H9 (cell line): Measurements from ENCODE around the gene SETD1A. TPM values are rescaled to one million over a fixed set of nuclear protein-coding genes. Genes with fewer than 3 reads are reported as not detected.

Experiments
- DNase-seq: peaks from one replicate; pipeline ENCODE4 v3.0.0-alpha.2; 2017
- H2AFZ ChIP-seq: one replicate; pipeline ENCODE4 v1.6.1; 2013; ENCODE audit warnings: mild to moderate bottlenecking, low read length, control low read depth, moderate library complexity
- H2AK5ac ChIP-seq: 2 replicates; pipeline ENCODE4 v1.6.1; 2013; ENCODE audit warnings: low read length, control low read depth, mixed read lengths; ENCODE audit not compliant: insufficient read length
- H2BK120ac ChIP-seq: one replicate; pipeline ENCODE4 v1.6.1; 2013; ENCODE audit warnings: low read depth, mild to moderate bottlenecking, low read length, control low read depth, inconsistent platforms; ENCODE audit not compliant: poor library complexity, severe bottlenecking
- H2BK12ac ChIP-seq: 2 replicates; pipeline ENCODE4 v1.6.1; 2013; ENCODE audit warnings: low read length, control low read depth, mixed read lengths, low read depth; ENCODE audit not compliant: insufficient read length
- H2BK15ac ChIP-seq: 2 replicates; pipeline ENCODE4 v1.6.1; 2013; ENCODE audit warnings: low read depth, low read length, control low read depth
- H2BK20ac ChIP-seq: one replicate; pipeline ENCODE4 v1.6.1; 2013; ENCODE audit warnings: low read depth, mild to moderate bottlenecking, low read length, control low read depth, inconsistent platforms; ENCODE audit not compliant: poor library complexity, severe bottlenecking
- H2BK5ac ChIP-seq: 2 replicates; pipeline ENCODE4 v1.6.1; 2013; ENCODE audit warnings: low read length, control low read depth, mixed read lengths; ENCODE audit not compliant: insufficient read length
- H3K14ac ChIP-seq: 2 replicates; pipeline ENCODE4 v1.6.1; 2013; ENCODE audit warnings: low read length, control low read depth; ENCODE audit not compliant: insufficient read depth
- H3K18ac ChIP-seq: 2 replicates; pipeline ENCODE4 v1.6.1; 2013; ENCODE audit warnings: low read depth, mild to moderate bottlenecking, mixed read lengths, low read length, control low read depth; ENCODE audit not compliant: insufficient read length
- H3K23ac ChIP-seq: 2 replicates; pipeline ENCODE4 v1.6.1; 2013; ENCODE audit warnings: low read length, control low read depth, mixed read lengths, low read depth; ENCODE audit not compliant: insufficient read length
- H3K23me2 ChIP-seq: 2 replicates; pipeline ENCODE4 v1.6.1; 2013; ENCODE audit warnings: low read depth, mild to moderate bottlenecking, mixed read lengths, low read length, control low read depth; ENCODE audit not compliant: insufficient read length, poor library complexity, severe bottlenecking
- H3K27ac ChIP-seq: 2 replicates; pipeline ENCODE4 v1.5.1; 2013; ENCODE audit warnings: low read length, control low read depth, mixed read lengths, low read depth; ENCODE audit not compliant: insufficient read length
- H3K27me3 ChIP-seq: 2 replicates; pipeline ENCODE4 v1.6.1; 2013; ENCODE audit warnings: low read length, control low read depth, inconsistent platforms; ENCODE audit not compliant: insufficient read depth
- H3K4ac ChIP-seq: 2 replicates; pipeline ENCODE4 v1.6.1; 2013; ENCODE audit warnings: low read depth, mild to moderate bottlenecking, control low read depth, inconsistent platforms, low read length, moderate library complexity
- H3K4me1 ChIP-seq: 2 replicates; pipeline ENCODE4 v1.6.1; 2013; ENCODE audit warnings: low read length, control low read depth, inconsistent platforms; ENCODE audit not compliant: insufficient read depth
- H3K4me2 ChIP-seq: 2 replicates; pipeline ENCODE4 v1.6.1; 2013; ENCODE audit warnings: low read length, control low read depth, mixed read lengths; ENCODE audit not compliant: insufficient read length, insufficient read depth
- H3K56ac ChIP-seq: 2 replicates; pipeline ENCODE4 v1.6.1; 2013; ENCODE audit warnings: low read depth, mild to moderate bottlenecking, mixed read lengths, low read length, control low read depth; ENCODE audit not compliant: insufficient read length
- H3K79me1 ChIP-seq: 2 replicates; pipeline ENCODE4 v1.6.1; 2013; ENCODE audit warnings: low read depth, mild to moderate bottlenecking, moderate library complexity, low read length, control low read depth, inconsistent platforms; ENCODE audit not compliant: insufficient read depth, poor library complexity, severe bottlenecking
- H3K79me2 ChIP-seq: 2 replicates; pipeline ENCODE4 v1.6.1; 2013; ENCODE audit warnings: low read length, control low read depth, inconsistent platforms; ENCODE audit not compliant: insufficient read depth
- H3K9ac ChIP-seq: 2 replicates; pipeline ENCODE4 v1.6.1; 2013; ENCODE audit warnings: low read length, control low read depth, mixed read lengths; ENCODE audit not compliant: insufficient read length; ENCODE audit errors: extremely low read depth
- H3K9me3 ChIP-seq: one replicate; pipeline ENCODE4 v1.6.1; 2013; ENCODE audit warnings: low read depth, low read length, inconsistent platforms; ENCODE audit not compliant: control insufficient read depth
- H3T11ph ChIP-seq: one replicate; pipeline ENCODE4 v1.6.1; 2013; ENCODE audit warnings: mild to moderate bottlenecking, low read length, control low read depth, inconsistent platforms
- H4K20me1 ChIP-seq: one replicate; pipeline ENCODE4 v1.6.1; 2013; ENCODE audit not compliant: control insufficient read depth, insufficient read length, insufficient read depth
- H4K5ac ChIP-seq: 2 replicates; pipeline ENCODE4 v1.6.1; 2013; ENCODE audit warnings: low read depth, mild to moderate bottlenecking, mixed read lengths, low read length, control low read depth; ENCODE audit not compliant: insufficient read length
- H4K8ac ChIP-seq: replicated peaks from 2 replicates; pipeline ENCODE4 v1.6.1; 2013; ENCODE audit warnings: low read length, control low read depth, mixed read lengths, low read depth; ENCODE audit not compliant: insufficient read length
- H4K91ac ChIP-seq: 2 replicates; pipeline ENCODE4 v1.6.1; 2013; ENCODE audit warnings: low read depth, mild to moderate bottlenecking, moderate library complexity, mixed read lengths, low read length, control low read depth; ENCODE audit not compliant: insufficient read length
- H3K27ac Mint-ChIP-seq, 3 experiments: 2 replicates in 2 of 3; 3 replicates in 1 of 3; pipeline ENCODE4 v1.8.0; 2020 to 2021; ENCODE audit warnings: mixed read lengths in 3 of 3, mild to moderate bottlenecking in 1 of 3, moderate library complexity in 1 of 3
- H3K27me3 Mint-ChIP-seq: 2 replicates; pipeline ENCODE4 v1.8.0; 2021; ENCODE audit warnings: low read depth, mild to moderate bottlenecking, moderate library complexity, mixed read lengths
- H3K36me3 Mint-ChIP-seq, 3 experiments: 2 replicates in 2 of 3; 3 replicates in 1 of 3; pipeline ENCODE4 v1.8.0; 2020 to 2021; ENCODE audit warnings: low read depth in 3 of 3, mixed read lengths in 3 of 3; ENCODE audit not compliant: insufficient read depth in 1 of 3
- H3K4me1 Mint-ChIP-seq, 2 experiments: 2 replicates each; pipeline ENCODE4 v1.8.0; 2020; ENCODE audit warnings: mixed read lengths in 2 of 2
- H3K4me3 Mint-ChIP-seq, 2 experiments: 2 replicates in 1 of 2; 3 replicates in 1 of 2; pipeline ENCODE4 v1.8.0; 2020 to 2021; ENCODE audit warnings: mild to moderate bottlenecking in 2 of 2, mixed read lengths in 2 of 2, moderate library complexity in 1 of 2
- H3K9me3 Mint-ChIP-seq, 2 experiments: 2 replicates in 1 of 2; 3 replicates in 1 of 2; pipeline ENCODE4 v1.8.0; 2020; ENCODE audit warnings: mild to moderate bottlenecking in 2 of 2, mixed read lengths in 2 of 2, moderate library complexity in 1 of 2
- WGBS: extraction: QIAGEN DNeasy Blood & Tissue Kit; methylation state at CpG from one replicate; pipeline ENCODE4 v1.1.7; 2013; ENCODE audit warnings: missing lambda C conversion rate, low lambda C conversion rate, mixed read lengths; ENCODE audit not compliant: insufficient read length; ENCODE audit errors: extremely low coverage; 5-methylcytosine and 5-hydroxymethylcytosine counted together
- total RNA-seq: library from RNA; stranded (reverse); gene quantifications from 2 replicates; pipeline ENCODE4 v1.2.1, GENCODE V29; 2021
- TF ChIP-seq, protein P1 (sequence below): fragments of 200-600 bp; sonication (generic); conservative IDR thresholded peaks from 3 replicates; pipeline ENCODE4 v1.8.0; 2021; ENCODE audit warnings: antibody characterized with exemption, mild to moderate bottlenecking

SETD1A gene
- total RNA-seq, 1 experiment from 2014 or later = 36.9 TPM

DNA sequence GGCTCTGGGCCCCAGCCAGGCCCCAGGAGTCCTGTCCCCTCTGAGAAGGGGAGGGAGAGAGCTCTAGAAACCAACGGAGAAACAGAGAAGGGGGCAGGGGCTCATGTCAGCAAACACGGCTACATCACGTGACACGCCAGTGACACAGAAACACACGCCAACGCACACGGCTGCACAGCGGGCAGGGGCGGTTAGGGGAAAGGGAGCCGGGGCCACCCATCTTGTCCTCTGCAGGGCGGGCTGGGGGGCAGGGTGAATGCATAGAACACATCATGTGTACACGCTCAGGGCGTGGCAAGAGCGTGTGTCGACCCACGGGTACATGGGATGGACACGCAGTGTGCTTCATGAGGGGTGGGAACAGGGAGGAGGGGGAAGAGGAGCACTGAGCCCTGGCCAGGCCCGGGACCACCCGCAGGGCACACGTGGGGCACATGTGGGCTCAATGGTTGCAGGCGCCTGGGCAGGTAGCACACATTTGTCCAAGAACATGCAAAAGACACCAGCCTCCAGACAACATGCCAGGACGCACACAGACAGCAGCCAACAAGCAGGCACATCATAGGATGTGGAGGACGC is 32.0 kb downstream of the SETD1A start:
- no peak overlapping the region for H2BK15ac ChIP-seq

More for the DNA sequence above, 32.0 kb downstream of the SETD1A start:
- no peak overlapping the region for H4K5ac ChIP-seq
- H3K27me3 Mint-ChIP-seq = no peaks in the 10 kb centered on the region; the same call in 1 of the 2 replicates
- H3K4ac ChIP-seq = no peak overlapping the region
- H3K36me3 Mint-ChIP-seq = peaks cover under 1 to 9% (median 4%) of the 10 kb centered on the region in 3 experiments; a peak in 3 of 7 replicates
- H4K20me1 ChIP-seq = no peaks in the 10 kb centered on the region
- H3K27ac Mint-ChIP-seq = peak overlapping the region in 1 of 3 experiments; percentile 66; a peak in 2 of 7 replicates
- H3K4me1 ChIP-seq = no peaks in the 10 kb centered on the region
- no peak overlapping the region for H2BK120ac ChIP-seq
- DNase-seq = no peak
- no peaks in the 10 kb centered on the region for H3K79me2 ChIP-seq
- H2BK5ac ChIP-seq = no peak overlapping the region
- H3K4me3 Mint-ChIP-seq = no peak overlapping the region
- H3K18ac ChIP-seq = no peak overlapping the region
- H2BK20ac ChIP-seq = no peak overlapping the region
- H4K8ac ChIP-seq = no peak overlapping the region
- no peak overlapping the region for H2AK5ac ChIP-seq
- no peak overlapping the region for H2AFZ ChIP-seq
- no peak overlapping the region for H3K23ac ChIP-seq
- no peak overlapping the region for H3K9ac ChIP-seq
- H3K79me1 ChIP-seq = no peaks in the 10 kb centered on the region
- H4K91ac ChIP-seq = no peak overlapping the region
- H3K4me2 ChIP-seq = no peak overlapping the region
- no peak overlapping the region for H3T11ph ChIP-seq
- H2BK12ac ChIP-seq = no peak overlapping the region
- WGBS = no CpG with 5 or more reads among the region's 23 CpGs
- H3K4me1 Mint-ChIP-seq = peaks cover 5 to 10% of the 10 kb centered on the region in 2 experiments
- H3K27ac ChIP-seq = no peak overlapping the region
- H3K14ac ChIP-seq = no peak overlapping the region; the same call in 1 of the 2 replicates
- no peaks in the 10 kb centered on the region for H3K23me2 ChIP-seq
- TF ChIP-seq, protein P1, sequence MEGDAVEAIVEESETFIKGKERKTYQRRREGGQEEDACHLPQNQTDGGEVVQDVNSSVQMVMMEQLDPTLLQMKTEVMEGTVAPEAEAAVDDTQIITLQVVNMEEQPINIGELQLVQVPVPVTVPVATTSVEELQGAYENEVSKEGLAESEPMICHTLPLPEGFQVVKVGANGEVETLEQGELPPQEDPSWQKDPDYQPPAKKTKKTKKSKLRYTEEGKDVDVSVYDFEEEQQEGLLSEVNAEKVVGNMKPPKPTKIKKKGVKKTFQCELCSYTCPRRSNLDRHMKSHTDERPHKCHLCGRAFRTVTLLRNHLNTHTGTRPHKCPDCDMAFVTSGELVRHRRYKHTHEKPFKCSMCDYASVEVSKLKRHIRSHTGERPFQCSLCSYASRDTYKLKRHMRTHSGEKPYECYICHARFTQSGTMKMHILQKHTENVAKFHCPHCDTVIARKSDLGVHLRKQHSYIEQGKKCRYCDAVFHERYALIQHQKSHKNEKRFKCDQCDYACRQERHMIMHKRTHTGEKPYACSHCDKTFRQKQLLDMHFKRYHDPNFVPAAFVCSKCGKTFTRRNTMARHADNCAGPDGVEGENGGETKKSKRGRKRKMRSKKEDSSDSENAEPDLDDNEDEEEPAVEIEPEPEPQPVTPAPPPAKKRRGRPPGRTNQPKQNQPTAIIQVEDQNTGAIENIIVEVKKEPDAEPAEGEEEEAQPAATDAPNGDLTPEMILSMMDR = no peak
- H3K9me3 ChIP-seq = no peaks in the 10 kb centered on the region
- H3K56ac ChIP-seq = no peak overlapping the region
- no peaks in the 10 kb centered on the region for H3K9me3 Mint-ChIP-seq
- no peaks in the 10 kb centered on the region for H3K27me3 ChIP-seq
